GM21786 (cell line): ENCODE results near the gene MPP3.
A peak's percentile ranks its signal among the peaks of the same experiment; 100 is the strongest.

Experiments
- ATAC-seq: cut with Tn5 transposase; IDR thresholded peaks from one replicate; pipeline ENCODE4 v1.9.1; 2021; ENCODE audit not compliant: unreplicated experiment

MPP3 gene

DNA sequence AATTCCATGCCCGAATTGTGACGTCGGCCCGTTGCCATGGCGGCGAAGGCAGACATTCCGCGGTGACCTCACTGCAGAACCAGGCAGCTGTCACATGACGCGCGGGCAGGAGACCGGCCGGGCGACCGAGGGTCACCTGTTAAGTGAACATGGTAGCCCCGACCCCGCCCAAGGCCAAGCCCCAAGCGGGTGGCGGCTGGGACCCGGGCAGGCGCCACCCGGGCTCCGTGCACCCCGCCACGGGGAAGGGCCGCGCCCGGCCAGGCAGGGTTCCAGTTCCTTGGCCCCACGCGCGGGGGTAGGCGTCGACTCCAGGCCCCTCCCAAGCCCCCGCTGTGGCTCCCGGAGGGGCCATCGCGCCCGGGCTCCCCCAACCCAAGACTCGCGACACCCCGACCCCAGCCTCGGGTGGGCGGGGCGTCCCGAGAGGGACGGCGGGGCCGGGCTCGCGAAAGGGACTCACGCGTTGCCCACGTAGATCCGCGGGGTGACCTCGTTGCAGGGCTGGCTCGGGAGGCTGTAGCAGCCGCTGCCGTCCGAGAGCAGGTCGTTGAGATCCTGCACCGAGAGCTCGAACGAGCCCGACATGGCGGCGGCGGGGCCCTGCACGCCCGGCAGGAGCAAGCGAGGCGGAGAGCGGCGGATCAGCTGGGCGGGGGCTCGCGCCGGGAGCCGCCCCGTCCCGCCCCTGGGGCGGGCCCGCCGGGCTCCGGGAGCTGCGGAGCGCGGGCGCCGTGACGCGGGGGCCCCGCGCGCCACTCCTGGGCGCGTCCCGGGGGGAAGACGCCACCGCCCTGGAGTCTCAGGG lies 54.4 kb downstream of the MPP3 start, which contains the start of gene DUSP3:
TSS of gene DUSP3 (minus strand) at position 641 of the 808 bp plus-strand sequence. CDS start at position 588, 53 bp downstream.
- peak; percentile 77 for ATAC-seq

DNA sequence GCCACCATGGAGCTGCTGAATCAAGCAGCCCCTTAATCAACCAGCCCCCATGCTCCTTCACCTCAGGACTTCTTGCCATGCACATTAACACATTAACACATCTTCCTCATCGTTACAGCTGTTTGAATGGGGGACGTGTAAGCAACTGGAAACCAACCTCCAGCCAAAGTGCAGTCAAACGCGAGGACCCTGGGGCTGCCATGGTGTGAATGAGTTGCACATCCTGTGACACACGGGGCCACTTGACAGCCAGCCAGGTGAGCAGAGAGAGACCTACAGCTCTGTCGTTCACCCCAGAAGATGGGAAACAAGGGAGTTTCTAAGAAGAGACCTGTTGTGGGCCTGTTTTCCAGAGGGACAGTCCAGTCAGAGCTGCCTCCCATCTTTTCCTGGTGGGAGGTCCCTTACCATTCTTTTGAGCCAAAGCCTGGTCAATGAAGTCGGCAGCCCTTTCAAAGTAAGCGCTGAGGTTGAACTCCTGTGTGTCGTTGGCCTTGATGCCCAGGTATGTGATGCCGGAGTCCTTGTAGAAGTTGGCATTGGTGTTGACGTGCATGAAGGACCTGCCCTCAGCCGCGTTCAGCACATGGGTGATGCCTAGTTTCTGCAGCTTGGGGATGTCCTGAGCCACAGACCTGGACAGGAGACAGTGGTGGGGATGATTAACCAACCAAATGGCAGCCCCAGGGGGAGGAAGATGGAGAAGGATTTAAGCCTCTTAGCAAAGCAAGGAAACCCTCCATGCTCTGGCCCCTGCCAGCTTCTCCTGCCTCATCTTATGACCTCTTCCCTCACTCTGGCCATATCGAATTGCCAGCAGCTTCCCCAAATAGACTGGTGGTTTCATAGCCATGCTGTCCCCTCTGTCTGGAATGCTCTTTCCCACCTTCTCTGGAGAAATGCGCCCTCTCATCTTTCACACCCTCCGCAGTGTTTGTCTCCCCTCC lies 58.4 kb downstream of the MPP3 start:
- no peak for ATAC-seq

DNA sequence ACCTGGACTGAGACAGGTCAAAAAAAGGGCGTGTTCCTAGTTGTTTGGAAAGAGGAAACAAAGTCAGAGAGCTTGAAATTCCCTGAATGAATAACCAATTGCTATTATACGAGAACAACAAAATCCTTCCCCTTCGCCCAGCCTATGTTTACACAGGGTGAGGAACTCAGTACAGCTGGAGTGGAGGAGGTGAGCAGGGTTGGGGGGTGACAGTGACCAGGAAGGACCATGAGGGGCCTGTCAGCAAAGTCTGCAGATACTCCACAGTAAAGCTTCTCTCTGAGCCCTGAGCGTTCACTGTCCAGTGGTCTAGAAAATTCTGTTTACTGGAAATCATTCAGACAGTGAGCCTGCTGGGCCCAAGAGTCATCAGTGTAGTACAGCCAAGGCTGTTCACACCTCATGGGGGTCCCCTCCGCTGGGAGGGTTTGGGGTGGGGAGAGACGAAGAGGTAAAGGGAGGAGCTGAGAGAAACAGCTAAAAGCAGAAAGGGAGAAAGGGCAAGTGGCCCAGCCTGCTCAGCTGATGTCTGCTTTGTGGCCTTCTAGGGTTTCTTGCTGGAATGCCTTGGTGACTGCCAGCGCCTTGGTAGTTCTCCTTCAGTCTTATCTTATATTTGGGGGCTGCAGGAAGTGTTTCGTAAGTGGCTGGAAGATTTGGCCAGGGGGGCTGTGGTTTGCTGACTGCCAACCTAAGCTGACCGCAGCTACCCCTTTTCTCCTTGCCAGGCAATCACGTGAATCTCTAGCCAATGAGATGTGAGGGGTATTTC lies 59.9 kb downstream of the MPP3 start:
- ATAC-seq, result no peak

DNA sequence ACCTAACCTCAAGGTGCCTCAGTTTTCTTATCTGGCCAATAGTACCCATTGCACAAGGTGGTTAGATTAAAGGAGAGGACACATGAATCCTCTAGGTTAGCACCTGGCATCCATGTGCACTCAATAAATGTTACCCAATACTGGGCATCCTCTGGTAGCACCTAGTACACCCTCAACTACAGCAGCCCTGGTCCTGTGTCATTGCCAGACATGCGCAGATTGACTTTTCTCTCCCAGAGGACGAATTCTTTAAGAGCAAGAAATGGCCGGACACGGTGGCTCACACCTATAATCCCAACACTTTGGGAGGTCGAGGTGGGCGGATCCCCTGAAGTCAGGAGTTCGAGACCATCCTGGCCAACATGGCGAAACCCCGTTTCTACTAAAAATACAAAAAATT lies 61.5 kb downstream of the MPP3 start:
- no peak for ATAC-seq

DNA sequence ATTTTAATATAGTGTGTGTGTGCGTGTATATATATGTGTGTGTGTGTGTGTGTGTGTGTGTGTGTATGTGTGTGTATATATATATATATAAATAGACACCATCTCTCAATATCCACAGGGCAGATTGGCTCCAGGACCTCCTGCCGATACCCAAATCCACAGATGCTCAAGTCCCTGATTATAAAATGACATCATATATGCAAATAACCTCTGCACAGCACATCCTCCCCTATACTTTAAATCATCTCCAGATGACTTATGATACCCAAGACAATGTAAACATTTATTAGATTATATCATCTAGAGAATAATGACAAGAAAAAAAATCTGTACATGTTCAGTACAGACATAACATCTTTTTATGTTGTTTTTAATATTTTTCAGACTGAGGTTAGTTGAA lies 62.0 kb downstream of the MPP3 start:
- no peak for ATAC-seq

DNA sequence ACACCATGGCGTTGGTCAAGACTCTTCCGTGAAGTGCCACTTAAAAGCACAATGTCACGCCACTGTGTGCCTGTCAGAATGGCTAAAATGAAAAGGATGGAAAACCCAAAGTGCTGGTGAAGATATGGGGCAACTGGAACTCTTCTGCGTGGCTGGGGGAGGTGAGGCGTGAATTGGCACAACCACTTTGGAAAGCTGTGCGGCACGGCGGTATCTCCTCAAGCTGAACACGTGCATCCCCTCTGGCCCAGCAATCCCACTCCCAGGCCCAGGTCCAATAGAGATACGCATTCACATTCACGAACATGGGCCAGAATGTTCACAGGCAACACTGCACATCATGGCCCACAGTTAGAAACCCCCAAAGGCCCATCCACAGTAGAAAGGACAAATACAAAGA lies 63.1 kb downstream of the MPP3 start:
- ATAC-seq, result no peak

DNA sequence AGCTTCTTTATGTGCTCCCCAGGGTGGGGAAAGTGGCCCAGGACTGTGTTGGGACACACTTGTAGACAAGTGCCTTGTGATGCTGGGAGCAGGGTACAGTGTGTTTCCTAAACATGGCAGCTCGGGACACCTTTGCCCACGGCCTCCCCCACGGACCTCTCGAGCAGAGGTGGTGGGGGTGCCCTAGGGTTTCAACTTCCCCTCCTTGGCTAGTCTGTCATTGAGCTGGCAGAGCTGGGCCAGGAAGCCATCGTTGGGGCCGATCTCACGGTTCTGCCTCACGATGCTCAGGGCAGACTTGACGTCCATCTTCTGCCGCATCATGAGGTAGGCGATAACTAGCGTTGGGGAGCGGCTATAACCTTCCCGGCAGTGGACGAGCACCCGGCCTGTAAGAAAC lies 63.5 kb downstream of the MPP3 start:
- no peak for ATAC-seq

DNA sequence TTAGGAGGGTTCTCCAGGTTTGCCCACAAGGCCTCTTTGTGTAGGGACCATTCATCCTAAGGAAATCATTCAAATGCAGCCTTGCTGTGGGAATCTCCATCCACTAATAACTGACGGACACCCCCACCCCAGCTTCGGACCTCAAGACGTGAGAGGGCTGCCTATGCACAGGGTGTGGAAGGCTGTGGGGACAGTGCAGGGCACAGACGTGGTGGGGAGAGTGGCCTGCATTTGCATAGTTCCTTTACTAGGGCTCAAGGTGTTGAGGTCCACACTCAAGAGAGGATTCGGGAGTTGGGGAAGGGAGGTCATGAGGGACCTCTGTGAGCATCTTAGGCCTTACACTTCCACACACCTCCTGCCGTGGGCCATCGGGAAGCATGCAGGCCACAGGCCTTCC lies 64.0 kb downstream of the MPP3 start:
- ATAC-seq, result no peak

DNA sequence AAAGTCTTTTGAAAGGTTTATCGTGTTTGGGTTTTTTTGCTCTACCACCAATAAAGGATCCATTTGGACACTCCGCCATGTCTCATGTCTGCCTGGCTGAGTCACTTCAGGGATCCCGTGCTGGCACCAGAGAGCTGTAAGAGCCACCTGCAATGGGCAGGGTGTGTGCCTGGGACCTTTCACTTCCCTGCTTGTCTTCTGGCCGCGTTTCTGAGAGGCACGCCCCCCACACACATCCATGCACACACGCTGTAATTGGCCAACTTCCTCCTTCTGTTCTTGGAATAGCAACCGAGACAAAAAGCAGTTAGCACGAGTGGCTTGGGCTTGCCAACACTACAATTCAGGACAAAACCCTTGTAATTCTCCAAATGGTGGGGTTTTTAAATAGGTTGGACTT lies 64.6 kb downstream of the MPP3 start:
- no peak for ATAC-seq

DNA sequence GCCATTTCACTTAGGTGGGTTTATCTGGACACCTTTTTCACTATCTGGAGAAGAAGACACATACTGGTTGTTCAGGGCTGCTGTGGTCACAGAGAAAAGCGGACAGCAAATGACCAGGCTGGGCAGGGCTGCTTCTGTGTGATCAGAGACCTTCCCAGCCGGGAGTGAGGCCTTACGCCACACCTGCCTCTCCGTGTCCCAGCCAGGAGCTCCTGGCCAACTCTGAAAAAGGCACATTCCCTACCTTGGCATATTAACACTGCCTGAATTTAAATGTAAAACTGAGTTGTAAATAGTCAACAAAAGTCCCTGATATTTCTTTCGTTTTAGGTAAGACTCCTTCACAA lies 65.3 kb downstream of the MPP3 start:
- no peak for ATAC-seq

DNA sequence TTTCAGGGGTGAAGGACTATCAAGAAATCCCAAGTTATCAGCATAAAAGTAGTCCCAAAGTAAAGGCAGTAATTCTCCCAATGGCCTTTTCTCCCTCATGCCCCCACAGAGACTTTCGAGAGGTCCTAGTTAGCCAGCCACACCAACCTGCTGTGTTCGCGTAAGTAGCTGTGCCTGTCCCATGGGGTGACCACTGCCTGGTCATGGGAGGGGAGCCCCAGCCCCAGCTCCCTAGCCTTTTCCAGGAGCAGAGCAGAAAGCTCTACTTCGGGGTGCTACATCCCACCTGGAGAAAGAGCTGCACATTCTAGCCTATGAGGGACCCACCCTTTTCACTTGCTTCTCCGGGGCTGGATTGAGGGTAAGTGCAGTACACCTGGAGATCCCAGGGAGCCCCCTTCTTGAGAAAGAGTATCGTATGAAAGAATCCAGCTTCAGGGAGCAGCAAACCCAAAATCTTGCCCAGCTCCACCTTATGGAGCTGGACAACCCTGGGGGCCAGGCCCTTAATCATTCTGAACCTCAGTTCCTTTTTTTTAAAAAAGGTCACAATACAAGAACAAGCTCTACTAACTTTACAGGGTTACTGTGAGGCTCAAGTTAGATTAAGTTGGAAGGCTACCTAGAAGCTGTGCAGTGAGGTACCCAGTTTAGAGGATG lies 65.8 kb downstream of the MPP3 start:
- ATAC-seq, result no peak

DNA sequence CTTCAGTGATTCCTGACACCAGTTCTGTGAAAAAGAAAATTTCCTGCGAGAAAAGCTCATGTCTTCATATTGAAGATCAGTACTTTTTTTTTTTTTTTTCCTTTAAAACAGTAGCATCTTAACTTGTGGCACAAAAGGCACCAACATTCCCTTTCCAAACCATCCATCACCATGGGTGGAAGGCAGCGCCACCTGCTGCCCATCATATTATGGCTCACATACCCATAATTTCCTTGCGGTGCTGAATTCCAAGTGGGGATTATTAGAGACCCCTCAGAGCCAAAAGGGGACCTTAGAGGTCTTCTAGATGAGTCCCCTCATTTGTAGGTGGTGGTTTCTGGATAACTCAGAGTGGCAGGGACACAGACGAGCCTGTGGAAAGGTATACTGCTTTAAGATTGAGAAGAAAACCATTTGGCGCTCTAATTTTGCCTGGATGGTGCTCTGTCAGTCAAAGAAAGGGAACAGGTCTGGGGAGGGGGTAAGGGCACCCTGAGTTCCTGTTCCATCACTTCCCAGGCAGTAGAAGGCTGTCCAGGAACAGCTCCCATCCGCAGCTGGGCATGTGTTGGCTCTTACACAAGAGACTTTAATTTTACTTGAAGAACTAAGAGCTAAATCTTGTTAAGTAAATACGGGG lies 66.4 kb downstream of the MPP3 start:
- no peak for ATAC-seq

DNA sequence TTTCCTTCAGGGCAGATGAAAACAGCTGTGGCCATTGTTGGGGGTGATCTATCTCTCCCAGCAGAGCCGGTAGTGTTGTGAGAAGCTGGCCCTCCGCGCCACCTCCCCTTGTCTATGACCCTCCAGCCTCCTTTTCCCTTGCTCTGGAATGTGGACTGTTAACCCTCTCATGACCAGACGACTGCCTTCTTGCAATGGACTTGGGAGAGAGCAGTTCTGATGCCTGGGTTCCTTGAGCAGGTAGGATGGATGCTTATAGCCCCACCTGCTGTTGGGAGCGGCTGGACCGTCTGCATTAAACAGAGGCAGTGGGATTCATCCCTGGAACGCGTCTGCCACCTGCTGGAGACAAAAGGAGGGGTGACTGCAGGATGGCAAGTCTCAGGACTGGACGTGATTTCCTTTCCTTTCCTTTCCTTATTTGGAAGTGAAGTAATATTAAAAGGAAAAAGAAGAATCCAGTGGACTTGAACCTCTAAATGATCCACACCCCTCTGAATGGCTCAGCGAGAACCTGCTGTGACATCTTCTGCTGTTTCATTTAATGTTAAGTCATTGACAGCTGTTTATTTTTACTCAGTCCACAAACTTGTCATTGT lies 72.6 kb downstream of the MPP3 start:
- no peak for ATAC-seq

DNA sequence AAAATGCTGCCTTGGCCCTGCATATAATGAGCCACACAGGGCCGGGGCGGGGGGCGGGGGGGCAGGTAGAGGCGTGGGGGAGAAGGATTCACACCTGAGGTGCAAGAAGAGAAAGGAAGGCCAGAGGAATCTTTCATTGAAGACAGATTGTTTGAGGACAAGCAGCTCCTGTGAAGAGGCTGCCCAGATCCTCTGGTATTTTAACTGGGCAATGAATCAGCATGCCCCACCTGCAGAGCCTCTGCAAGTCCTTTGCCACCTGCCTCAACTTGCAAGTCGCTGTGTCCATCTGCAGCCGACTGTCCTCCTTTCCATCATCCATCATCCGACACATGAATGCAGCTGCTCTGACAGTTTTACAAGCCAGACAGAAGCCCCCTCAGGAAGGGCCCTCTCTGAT lies 73.1 kb downstream of the MPP3 start:
- ATAC-seq, result no peak

DNA sequence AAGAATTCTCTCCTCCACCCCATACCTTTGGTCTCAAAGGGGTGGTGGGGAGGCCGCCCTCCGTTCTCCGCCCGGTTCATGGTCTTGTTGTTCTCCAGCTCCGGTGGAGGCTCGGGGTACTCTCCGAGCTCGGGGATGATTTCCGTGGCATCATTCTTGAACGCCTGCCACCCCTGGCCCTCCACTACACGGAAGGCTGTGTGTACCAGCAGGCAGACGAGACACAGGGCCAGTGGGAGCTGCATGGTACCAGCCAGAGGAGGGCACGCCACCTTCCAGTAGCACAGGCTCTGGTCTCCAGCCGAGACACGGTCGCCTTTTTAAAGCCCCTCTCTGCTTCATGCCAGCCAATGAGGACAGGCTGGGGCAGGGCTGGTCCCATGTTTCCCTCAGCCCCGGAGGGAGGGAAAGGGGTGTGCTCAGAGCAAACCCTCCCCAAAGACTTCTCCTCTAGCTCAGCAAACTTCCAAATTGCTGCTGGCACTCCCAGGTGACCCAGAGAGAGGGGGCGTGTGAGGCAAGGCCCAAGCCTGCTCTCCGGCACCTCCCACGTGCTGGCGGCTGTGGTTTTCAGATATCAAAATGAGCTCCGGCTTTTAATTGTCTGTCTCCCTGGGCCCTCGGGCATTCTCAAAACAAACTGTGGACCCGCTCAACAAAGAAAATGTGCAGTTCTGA lies 74.3 kb downstream of the MPP3 start, which contains the start of gene SOST:
TSS of gene SOST (minus strand) at position 295 of the 678 bp plus-strand sequence. CDS start at position 245, 50 bp downstream.
- no peak for ATAC-seq

DNA sequence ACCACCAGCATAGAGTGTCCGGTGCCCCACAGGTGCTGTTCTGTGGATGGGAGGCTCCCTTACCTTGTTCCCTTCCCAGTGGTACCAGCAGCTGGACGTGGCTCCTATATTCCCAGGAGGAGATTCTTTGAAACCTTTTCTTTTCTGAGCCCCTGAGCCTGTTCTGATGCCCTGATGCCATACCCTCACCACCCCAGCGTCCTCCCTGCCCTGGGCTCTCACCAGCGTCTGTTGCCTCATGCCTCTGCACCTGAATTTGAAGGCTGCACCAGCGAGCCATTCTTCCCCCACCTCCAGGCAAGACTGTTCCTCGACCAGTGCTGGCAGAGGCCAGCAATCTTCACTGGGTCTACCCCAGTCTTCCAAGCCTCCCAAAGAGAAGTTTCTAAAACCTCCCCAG lies 74.9 kb downstream of the MPP3 start:
- no peak for ATAC-seq

DNA sequence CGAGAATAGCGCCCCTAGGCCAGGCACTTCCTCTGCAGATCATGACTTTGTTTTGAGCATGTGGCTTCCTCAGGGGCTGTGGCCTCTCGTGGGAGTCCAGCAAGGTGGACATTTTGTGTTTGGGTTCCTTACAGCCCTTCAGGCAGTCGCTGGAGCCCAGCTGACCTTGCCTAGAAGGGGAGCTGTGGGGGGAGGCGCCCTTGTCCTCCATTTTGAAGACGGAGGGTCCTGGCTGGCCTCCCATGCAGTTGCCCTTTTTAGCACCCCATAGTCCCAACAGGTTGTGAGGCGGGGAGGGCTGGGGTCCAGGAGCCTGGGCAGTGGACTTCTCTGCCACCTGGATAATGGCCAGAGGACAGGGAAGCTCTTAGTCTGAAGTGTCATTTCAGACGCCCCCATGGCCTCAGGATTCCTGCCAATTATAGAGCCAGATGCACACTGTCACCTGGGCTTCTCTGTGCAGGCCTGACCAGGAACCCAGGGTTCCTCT lies 75.7 kb downstream of the MPP3 start:
- ATAC-seq, result no peak

DNA sequence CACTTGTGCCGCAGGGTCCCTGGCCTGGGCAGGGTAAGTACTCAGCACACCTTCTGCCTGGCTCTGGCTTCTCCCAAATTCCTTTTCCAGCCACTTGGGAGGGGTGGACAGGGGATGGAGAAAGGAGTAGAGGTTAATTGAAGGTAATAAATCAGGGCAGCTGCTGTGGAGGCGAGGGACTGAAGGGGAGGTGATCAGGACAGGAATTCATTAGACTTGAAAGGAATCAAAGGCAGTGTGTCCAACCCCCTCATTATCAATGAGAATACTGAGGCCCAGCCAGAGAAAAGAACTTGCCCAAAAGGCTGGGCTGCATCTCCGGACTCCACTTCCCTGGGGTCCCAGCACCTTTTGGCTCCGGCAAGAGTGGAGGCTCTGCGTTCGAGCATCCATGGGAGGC lies 76.7 kb downstream of the MPP3 start:
- no peak for ATAC-seq

DNA sequence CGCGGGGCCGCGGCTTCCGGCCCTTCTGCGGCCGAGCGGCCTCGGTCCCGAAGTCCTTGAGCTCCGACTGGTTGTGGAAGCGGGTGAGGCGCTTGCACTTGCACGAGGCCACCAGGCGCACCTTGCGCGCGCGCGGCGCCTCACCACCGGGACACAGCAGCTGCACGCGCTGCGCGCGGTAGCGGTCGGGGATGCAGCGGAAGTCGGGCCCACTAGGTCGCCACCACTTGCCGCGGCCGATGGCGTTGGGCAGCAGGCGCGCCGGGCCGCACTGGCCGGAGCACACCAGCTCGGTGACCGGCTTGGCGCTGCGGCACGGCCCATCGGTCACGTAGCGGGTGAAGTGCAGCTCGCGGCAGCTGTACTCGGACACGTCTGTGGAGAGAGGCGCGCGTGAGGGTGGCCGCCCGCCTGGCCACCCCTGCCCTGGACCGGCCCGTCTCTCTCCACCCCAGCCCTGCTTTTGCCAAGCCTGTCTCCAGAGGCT lies 77.5 kb downstream of the MPP3 start:
- no peak for ATAC-seq
